DMS79 treated with DMSO at 0.1 percent for 48 hours (cell line): Measurements from ENCODE around the gene EPHB3.

Experiments
- DNase-seq: peaks from one replicate; lab custom pipeline; 2025; lab: John Stamatoyannopoulos, UW

The EPHB3 gene

DNA sequence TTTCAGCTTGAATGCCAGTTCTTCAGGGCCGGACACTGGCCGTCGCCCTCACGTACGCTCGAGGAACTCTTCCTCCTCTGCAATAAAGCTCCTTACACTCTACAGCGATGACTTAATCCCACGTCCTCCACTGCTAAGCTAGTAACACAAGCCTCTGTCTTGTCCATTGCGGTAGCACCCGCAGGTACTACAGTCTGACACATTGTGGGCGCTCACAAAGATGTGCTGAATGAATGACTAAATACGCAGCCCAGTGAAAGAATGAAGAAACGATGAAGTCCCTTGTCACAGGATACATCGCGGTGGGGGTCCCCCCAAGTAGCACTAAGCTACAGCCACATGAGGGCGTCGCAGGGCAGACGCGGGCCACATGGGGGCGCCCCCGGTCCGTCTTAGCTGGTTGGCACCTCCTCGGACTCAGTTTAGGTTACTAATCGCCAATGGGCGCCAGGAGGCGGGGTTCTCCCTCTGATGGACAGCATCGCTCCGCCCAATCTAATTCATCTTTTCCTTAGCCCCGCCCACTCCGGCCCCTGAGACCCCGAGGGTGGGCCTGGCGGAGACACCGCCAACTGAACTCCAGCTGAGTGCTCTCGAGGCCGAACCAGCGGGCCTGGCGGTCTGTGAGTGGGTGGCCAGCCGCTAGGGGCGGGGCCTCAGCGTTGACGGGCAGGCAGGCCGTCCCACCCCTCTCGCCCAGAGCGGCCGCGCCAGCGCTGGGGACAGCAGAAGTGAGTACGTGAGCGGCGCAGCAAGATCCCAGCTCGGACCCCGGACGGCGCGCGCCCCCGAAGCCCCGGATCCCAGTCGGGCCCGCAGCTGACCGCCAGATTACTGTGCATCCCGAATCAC is at the start of gene EPHB3:
EPHB3 (plus strand) TSS at position 725 of the 852 bp plus-strand sequence. CDS start 451 bp downstream, outside the sequence.
- peak; percentile 99 for DNase-seq

- no peak for DNase-seq
Observed at GRCh38 chr3:184512621-184513020, 49.0 kb upstream of the EPHB3 start.

DNA sequence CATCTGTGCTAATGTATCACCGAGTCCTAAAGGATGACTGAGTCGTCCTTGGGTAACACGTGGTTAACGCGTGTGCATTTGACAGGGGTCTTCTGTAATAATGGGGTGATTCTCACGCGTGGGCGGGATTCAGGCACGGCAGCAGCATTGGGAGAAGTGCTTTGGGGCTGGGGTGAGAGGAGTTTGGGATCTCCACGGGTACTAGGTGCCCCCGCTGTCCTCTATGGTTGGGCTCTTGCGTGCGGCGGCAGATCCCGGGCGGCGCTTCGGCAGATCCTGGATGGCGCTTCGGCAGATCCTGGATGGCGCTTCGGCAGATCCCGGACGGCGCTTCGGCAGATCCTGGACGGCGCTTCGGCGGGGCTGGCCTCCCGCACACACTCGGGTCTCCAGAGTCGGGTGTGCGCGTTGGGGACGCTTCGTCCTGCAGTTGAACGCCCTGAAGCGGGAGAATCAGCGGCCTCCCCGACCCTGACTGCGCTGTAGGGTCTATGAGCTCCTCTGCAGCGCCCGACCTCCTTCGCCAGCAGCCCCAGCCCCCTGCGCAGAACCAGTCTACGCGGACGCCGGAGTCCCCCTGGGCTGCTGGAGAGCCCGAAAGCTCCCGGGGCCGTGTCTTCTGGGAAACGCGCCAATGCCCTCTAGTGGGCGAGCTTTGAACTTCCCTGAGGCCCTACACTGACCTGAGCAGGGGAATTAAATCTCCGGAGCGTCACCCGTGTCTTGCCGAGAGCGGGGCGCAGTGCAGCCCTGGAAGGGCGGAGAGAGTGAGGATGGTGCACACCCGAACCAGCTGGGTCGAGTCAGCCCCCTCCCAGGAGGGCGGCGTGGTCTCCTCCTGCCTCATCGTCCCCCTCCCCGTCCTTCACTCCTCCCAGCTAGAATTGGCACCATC is 48.1 kb upstream of the EPHB3 start:
- peak; percentile 76 for DNase-seq

- no peak for DNase-seq
Observed at GRCh38 chr3:184514171-184514490, 47.5 kb upstream of the EPHB3 start.

GRCh38 chr3:184523825-184524615 is 37.6 kb upstream of the EPHB3 start:
- DNase-seq, result no peak

GRCh38 chr3:184524981-184525336 is 36.6 kb upstream of the EPHB3 start:
- DNase-seq, result no peak

DNA sequence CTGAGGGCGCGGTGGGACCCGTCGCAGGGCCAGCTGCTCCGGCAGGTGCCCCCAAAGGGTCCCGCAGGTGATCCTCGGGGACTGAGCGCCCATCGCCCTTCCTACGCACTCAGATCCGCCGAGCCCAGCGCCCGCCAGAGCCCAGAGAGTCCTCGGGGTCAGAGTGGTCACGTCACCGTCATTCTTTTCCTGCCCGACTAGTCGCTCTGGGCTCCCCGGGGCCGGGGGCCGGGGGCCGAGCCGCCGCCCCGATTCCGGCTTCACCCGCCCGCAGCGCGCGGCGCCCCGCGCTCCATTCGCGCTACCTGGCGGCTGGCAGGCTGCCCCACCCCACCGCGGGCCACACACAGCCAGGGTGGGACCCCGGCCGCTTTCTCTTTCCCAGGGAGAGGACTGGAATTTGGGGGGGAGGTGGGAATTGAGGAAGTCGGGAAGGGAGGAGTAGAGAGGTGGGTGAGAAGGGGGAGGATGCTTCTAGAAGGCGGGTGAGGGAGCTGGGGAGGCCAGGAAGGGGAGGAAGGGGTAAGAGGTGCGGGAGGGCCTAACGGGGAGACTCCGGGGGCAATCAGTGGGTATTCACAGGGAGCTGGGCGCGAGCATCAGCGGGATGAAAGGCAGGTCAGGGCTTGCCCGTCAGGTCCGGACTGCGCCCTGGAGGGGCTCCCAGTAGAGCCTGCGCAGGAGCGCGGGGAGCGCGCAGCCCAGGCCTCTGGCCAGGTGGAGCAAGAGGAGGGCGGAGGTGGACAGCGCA is 36.1 kb upstream of the EPHB3 start:
- peak; percentile 26 for DNase-seq

GRCh38 chr3:184526088-184526433 is 35.5 kb upstream of the EPHB3 start:
- no peak for DNase-seq

- no peak for DNase-seq
Observed at GRCh38 chr3:184531626-184532280, 29.8 kb upstream of the EPHB3 start.

- no peak for DNase-seq
Observed at GRCh38 chr3:184532940-184533732, 28.4 kb upstream of the EPHB3 start.

DNA sequence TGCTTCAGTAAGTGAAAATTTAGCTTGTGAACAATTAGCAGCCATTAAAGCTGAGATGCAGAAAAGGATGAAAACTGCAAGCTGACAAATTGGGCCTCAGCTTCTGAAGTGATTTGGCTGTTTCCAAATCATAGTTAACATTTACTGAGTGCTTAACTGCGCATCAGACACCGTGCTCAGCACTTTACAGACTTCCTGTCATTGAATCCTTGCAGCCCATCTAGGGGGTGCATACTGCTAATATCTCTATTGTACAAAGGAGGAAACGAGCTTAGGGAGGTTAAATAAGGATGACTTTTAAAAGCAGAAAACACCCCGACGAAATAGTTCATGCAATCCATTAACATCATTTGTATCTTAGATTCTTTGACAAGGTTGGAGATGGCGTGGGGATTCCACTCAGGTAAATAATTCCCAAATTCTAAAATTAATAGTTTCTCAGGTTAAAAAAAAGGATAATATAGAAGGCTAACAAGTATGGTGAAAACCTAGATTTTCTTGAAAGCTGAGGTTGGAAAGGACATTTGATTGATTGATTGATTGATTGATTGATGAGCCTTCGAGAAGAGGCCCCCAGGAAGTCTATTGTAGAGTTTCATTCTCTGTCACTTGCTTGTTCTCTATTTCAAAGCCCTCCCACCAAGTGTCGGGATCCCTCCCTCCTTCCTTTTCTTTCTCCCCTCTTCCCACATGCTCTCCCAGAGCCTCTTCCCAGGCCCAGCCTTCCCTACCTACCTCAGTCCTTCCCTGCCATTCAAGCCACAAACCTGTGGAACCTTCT is 23.5 kb upstream of the EPHB3 start:
- DNase-seq, result no peak

DNA sequence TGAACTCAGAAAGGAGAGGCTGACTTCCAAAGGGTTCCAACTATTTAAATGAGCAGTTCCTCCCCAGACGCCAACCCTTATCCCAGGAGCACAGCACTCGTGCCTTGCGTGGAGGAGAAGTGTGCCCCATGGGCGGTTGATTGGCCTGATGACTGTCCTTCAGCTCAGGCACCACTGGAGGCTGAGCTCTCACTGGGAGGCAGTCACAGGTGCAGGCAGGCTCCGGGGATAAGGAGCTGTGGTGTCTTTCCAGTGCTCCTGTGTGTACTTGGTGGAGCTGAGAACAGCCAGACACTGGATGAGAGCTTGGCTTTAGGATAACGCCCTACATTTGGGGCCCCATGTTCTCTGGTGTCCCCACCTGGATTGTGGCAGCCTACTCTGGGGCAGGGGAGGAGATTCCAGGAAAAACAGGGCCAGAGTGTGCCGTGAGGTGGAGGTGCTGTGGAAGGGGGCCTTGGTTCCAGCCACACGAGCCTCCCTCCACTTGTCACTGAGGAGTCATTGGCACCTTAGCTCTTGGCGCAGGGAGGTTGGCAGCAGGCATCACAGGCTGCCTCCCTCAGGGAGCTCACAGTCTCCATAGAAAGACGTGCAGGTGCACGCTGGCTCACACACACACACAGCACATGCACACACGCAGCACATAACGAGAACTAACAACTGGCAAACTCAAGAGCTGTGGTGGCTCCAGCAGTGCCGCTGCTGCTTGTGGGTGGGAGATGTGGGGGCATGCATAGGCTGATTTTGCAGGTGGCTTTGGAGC is 22.7 kb upstream of the EPHB3 start:
- no peak for DNase-seq

DNA sequence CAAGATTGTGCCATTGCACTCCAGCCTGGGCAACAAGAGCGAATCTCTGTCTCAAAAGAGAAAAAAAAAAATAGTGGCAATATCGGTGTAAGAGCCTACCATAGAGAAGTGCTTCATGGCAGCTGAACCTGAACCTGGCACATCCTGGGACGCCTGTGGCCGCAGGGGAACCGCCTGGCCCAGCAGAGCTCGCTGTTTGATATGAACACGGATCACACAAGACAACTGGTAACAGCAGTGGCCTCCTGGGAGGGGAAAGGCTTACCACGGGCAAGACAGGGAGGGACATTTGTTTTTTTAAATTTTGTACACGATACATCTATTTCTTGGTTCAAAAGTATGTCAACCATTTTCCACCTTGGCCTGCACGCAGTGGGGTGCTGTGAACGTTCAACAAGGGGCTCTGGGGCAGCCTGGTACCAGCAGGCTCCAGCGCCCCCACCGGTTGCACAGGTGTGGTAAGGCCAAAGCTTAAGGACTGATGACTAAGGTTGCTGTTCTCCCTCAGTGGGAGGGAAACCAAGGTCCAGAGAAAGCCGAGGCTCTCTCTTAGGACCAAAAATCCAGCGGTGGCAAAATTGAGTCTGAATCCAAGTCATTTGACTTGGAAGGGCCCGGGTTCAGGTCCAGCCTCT is 21.7 kb upstream of the EPHB3 start:
- no peak for DNase-seq

DNA sequence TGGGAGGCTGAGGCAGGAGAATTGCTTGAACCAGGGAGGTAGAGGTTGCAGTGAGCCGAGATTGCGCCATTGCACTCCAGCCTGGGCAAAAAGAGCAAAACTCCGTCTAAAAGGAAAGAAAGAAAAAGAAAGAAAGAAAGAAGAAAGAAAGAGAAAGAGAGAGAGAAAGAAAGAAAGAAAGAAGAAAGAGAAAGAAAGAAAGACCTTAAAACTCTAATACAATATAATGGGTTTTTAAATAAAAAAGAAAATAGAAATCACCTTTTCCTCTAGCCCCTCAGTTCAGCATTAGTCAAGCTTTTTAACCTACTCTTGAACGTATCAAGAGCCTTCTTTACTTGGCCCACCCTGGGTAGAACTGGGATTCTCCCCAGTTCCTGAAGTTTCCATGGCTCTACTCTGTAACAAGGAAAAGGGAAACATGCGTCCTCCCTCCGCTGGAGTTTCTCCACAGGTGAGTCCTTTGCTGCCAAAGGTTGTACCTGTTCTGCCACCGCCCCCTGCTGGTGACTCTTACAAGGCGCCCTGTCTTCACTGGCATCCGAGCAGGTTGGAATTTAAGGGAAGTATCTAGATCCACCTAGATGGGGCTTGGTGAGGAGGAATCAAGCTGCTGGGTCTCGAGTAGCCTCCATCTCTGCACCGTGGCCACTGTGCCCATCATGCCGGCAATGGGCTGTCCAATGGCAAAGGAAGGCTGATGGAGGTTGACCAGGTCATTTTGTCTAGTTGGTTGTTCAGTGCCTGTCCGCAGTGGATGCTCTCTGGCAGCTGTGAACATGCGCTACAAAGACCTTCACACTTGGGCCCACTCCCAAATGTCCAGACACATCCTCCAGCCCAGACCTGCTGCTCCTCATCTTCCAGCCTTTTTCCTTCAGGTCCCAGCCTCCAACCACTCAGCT is 20.6 kb upstream of the EPHB3 start:
- peak; percentile 44 for DNase-seq

GRCh38 chr3:184541886-184542562 is 19.6 kb upstream of the EPHB3 start:
- no peak for DNase-seq

DNA sequence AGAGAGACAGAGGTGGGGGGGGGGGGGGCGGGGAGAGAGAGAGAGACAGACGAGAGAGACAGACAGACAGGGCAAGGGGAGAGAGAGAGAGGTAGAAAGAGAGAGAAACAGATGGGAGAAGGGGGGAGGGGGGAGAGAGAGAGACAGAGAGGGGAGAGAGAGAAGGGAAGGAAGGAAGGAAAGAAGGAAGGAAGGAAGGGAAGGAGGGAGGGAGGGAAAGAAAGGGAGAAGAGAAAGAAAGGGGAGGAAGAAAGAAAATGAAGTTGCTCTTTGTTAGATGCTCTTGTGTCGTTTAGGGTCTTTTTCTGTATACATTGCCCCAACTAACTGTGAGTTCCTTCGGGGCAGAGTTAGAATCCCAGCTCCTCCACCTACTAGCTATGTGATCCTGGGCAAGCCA is 19.0 kb upstream of the EPHB3 start:
- no peak for DNase-seq

GRCh38 chr3:184543256-184543655 is 18.3 kb upstream of the EPHB3 start:
- no peak for DNase-seq
